HepG2 (cell line): ENCODE measurements around the gene PXDC1. TPM values are rescaled to one million over a fixed set of nuclear protein-coding genes. Genes with fewer than 3 reads are reported as not detected.
A peak's percentile ranks its signal among the peaks of the same experiment; 100 is the strongest.

Experiments
- AGO1 ChIP-seq: fragments of 200-400 bp; formaldehyde crosslinking; IDR thresholded peaks from 2 replicates; pipeline ENCODE4 v1.6.1; 2017; ENCODE audit warnings: mild to moderate bottlenecking, low read depth, low read length, moderate library complexity; ENCODE audit not compliant: poor library complexity, severe bottlenecking
- DDIT3 ChIP-seq: sonication (generic); formaldehyde crosslinking; IDR thresholded peaks from 2 replicates; pipeline ENCODE4 v1.4.0; 2020; ENCODE audit warnings: mild to moderate bottlenecking, missing genetic modification reagents
- FOXC1 ChIP-seq: sonication (generic); formaldehyde crosslinking; IDR thresholded peaks from 2 replicates; pipeline ENCODE4 v1.8.0; 2022; ENCODE audit warnings: mild to moderate bottlenecking, missing genetic modification reagents, borderline replicate concordance
- MEIS1 ChIP-seq: sonication (generic); formaldehyde crosslinking; IDR thresholded peaks from 2 replicates; pipeline ENCODE4 v1.9.0; 2021; ENCODE audit warnings: mild to moderate bottlenecking, missing genetic modification reagents, moderate library complexity, borderline replicate concordance
- POLR2A ChIP-seq, 2 experiments: IDR thresholded peaks; 2 replicates each; pipeline ENCODE4 v1.6.1; 2011; ENCODE audit warnings: low read depth in 2 of 2, low read length in 2 of 2, mild to moderate bottlenecking in 1 of 2, moderate library complexity in 1 of 2; ENCODE audit not compliant: insufficient read depth in 1 of 2
- ZBTB39 ChIP-seq: sonication (generic); formaldehyde crosslinking; IDR thresholded peaks from 2 replicates; pipeline ENCODE4 v1.5.0; 2020; ENCODE audit warnings: missing genetic modification reagents
- ZBTB40 ChIP-seq, 2 experiments: fragments of 450-650 bp in 1 of 2; sonication (generic) in 1 of 2; formaldehyde crosslinking in 1 of 2; IDR thresholded peaks; 2 replicates each; pipeline versions ENCODE4 v1.6.1 to v1.8.0; 2016 to 2022; ENCODE audit warnings: antibody characterized with exemption in 1 of 2, mild to moderate bottlenecking in 1 of 2, missing genetic modification reagents in 1 of 2
- ZNF292 ChIP-seq: sonication (generic); formaldehyde crosslinking; IDR thresholded peaks from 2 replicates; pipeline ENCODE4 v1.8.1; 2022; ENCODE audit warnings: mild to moderate bottlenecking, low read depth, missing genetic modification reagents, borderline replicate concordance
- ZNF513 ChIP-seq: sonication (generic); formaldehyde crosslinking; conservative IDR thresholded peaks from 2 replicates; pipeline ENCODE4 v1.5.0; 2020; ENCODE audit warnings: missing genetic modification reagents
- ZNF644 ChIP-seq: IDR thresholded peaks from 2 replicates; pipeline ENCODE4 v1.6.1; 2016; ENCODE audit warnings: low read depth
- ZNF710 ChIP-seq: sonication (generic); formaldehyde crosslinking; IDR thresholded peaks from 2 replicates; pipeline ENCODE4 v1.5.0; 2020; ENCODE audit warnings: mild to moderate bottlenecking, missing genetic modification reagents, borderline replicate concordance
- polyA plus RNA-seq, 8 experiments: library from polyadenylated mRNA; depleted of rRNA in 3 of 8; stranded (reverse) in 7 of 8; unstranded in 1 of 8; fragments of >200 nt; fragmentation: Illumina TruSeq in 4 of 8; extraction: Trizol in 4 of 8; gene quantifications; 2 replicates each; pipeline versions ENCODE4 v1.2.1 to v1.2.3, GENCODE V29; 2011 to 2016; ENCODE audit warnings: low read depth in 4 of 8, missing spikeins in 1 of 8, mixed read lengths in 1 of 8; ENCODE audit not compliant: insufficient read depth in 1 of 8
- total RNA-seq, 5 experiments: library from RNA; depleted of rRNA; stranded (reverse); fragments of >200 nt; fragmentation: Illumina TruSeq; extraction: Trizol; gene quantifications; 2 replicates each; pipeline ENCODE4 v1.2.3, GENCODE V29; 2016; ENCODE audit warnings: low read depth in 1 of 5

Gene PXDC1
- total and polyA plus RNA-seq, 2 of the 13 experiments (the other 11 are each of a cell fraction or from before 2014, with no cell fraction given) = 32.4 to 34.7 TPM

GRCh38 chr6:3748208-3749066, 3.1 kb downstream of the PXDC1 start (continued):
- TF ChIP-seq MEIS1 (CRISPR knock-in tag) (peak; percentile 25; the same call in 1 of the 2 replicates), DDIT3 (no peak), ZBTB40 (IDR thresholded peaks at IDR 0.05) (no peak), ZBTB40 (CRISPR knock-in tag; IDR thresholded peaks at IDR 0.05) (no peak), POLR2A (IDR thresholded peaks at IDR 0.05; ENCODE audit: insufficient read depth in 1 of 2, low read depth in 2 of 2, low read length in 2 of 2) (peak in 1 of 2 experiments; percentile 57; a peak in 1 of 4 replicates), ZNF710 (CRISPR knock-in tag) (no peak), ZNF292 (CRISPR knock-in tag) (peak; percentile 9; the same call in 1 of the 2 replicates), ZBTB39 (CRISPR knock-in tag) (no peak), ZNF644 (no peak), AGO1 (no peak), ZNF513 (CRISPR knock-in tag) (no peak), FOXC1 (CRISPR knock-in tag) (no peak)
